ENCODE results near the gene IL36B. TPM values are rescaled to one million over a fixed set of nuclear protein-coding genes. Genes with fewer than 3 reads are reported as not detected.

Gene IL36B
- polyA plus RNA-seq, 1 of the 3 experiments (the other 2 are of a cell fraction), result not detected

DNA sequence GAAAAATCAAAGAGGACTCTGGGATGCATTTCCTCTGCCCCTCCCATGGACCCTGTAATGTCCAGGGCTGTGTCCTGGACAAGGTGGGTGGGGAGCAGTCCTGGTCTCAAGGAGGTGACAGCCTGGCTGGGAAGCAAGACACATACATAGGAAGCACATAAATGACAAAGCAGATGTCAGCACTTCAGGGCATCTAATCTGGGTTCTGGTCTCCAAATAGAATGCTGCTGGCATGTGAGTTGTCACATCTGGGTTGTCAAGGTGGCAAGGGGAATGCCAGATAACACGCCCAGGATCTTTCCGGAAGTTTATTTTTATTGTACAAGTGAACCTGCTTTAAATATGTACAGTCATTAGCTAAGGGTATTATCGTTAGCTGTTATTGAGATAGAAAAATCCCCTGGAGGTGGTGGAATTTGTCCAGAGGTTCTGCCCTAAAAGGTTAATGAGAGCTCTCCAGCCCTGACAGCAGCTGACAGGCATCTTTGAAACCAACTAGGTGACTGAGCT lies 20.7 kb upstream of the IL36B start:
- Histone ChIP-seq H3K4me3 (ENCODE audit: low read depth in 2 of 2, low read length in 1 of 2) (no peak overlapping the region), H3K27ac (ENCODE audit: low read depth in 2 of 2, low read length in 1 of 2) (no peak overlapping the region), H3F3A (replicated peaks; ENCODE audit: insufficient read depth) (no peaks in the 10 kb centered on the region), H3K9ac (no peak overlapping the region), H3K36me3 (replicated peaks in 1 of 2; ENCODE audit: control insufficient read depth in 1 of 2, insufficient read depth in 2 of 2, low read length in 1 of 2) (no peaks in the 10 kb centered on the region), H4K20me1 (ENCODE audit: insufficient read depth) (no peaks in the 10 kb centered on the region), H3K9me2 (no peaks in the 10 kb centered on the region), H3K4me1 (ENCODE audit: control insufficient read depth in 1 of 2, insufficient read depth in 2 of 2, low read depth in 1 of 2, low read length in 1 of 2) (no peaks in the 10 kb centered on the region), H3K27me3 (ENCODE audit: insufficient read depth) (no peaks in the 10 kb centered on the region; the same call in 1 of the 2 replicates), H2AFZ (ENCODE audit: low read depth) (no peak overlapping the region), H3K4me2 (no peak overlapping the region), H3K9me3 (no peaks in the 10 kb centered on the region), H3K79me2 (ENCODE audit: insufficient read depth) (no peaks in the 10 kb centered on the region)
- TF ChIP-seq MEF2A (IDR thresholded peaks at IDR 0.05; ENCODE audit: borderline replicate concordance, low read depth) (no peak), RCOR1 (IDR thresholded peaks at IDR 0.05; ENCODE audit: low read length) (no peak), POLR2AphosphoS5 (IDR thresholded peaks at IDR 0.05; ENCODE audit: low read depth, low read length) (no peak), CHD2 (IDR thresholded peaks at IDR 0.05; ENCODE audit: low read length, partially characterized antibody) (no peak)
- TF ChIP-seq, protein P1, sequence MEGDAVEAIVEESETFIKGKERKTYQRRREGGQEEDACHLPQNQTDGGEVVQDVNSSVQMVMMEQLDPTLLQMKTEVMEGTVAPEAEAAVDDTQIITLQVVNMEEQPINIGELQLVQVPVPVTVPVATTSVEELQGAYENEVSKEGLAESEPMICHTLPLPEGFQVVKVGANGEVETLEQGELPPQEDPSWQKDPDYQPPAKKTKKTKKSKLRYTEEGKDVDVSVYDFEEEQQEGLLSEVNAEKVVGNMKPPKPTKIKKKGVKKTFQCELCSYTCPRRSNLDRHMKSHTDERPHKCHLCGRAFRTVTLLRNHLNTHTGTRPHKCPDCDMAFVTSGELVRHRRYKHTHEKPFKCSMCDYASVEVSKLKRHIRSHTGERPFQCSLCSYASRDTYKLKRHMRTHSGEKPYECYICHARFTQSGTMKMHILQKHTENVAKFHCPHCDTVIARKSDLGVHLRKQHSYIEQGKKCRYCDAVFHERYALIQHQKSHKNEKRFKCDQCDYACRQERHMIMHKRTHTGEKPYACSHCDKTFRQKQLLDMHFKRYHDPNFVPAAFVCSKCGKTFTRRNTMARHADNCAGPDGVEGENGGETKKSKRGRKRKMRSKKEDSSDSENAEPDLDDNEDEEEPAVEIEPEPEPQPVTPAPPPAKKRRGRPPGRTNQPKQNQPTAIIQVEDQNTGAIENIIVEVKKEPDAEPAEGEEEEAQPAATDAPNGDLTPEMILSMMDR (IDR thresholded peaks at IDR 0.05), result no peak
- TF ChIP-seq, protein P2, sequence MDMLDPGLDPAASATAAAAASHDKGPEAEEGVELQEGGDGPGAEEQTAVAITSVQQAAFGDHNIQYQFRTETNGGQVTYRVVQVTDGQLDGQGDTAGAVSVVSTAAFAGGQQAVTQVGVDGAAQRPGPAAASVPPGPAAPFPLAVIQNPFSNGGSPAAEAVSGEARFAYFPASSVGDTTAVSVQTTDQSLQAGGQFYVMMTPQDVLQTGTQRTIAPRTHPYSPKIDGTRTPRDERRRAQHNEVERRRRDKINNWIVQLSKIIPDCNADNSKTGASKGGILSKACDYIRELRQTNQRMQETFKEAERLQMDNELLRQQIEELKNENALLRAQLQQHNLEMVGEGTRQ (IDR thresholded peaks at IDR 0.05; ENCODE audit: borderline replicate concordance, low read depth, low read length), result no peak
- TF ChIP-seq, protein P3, sequence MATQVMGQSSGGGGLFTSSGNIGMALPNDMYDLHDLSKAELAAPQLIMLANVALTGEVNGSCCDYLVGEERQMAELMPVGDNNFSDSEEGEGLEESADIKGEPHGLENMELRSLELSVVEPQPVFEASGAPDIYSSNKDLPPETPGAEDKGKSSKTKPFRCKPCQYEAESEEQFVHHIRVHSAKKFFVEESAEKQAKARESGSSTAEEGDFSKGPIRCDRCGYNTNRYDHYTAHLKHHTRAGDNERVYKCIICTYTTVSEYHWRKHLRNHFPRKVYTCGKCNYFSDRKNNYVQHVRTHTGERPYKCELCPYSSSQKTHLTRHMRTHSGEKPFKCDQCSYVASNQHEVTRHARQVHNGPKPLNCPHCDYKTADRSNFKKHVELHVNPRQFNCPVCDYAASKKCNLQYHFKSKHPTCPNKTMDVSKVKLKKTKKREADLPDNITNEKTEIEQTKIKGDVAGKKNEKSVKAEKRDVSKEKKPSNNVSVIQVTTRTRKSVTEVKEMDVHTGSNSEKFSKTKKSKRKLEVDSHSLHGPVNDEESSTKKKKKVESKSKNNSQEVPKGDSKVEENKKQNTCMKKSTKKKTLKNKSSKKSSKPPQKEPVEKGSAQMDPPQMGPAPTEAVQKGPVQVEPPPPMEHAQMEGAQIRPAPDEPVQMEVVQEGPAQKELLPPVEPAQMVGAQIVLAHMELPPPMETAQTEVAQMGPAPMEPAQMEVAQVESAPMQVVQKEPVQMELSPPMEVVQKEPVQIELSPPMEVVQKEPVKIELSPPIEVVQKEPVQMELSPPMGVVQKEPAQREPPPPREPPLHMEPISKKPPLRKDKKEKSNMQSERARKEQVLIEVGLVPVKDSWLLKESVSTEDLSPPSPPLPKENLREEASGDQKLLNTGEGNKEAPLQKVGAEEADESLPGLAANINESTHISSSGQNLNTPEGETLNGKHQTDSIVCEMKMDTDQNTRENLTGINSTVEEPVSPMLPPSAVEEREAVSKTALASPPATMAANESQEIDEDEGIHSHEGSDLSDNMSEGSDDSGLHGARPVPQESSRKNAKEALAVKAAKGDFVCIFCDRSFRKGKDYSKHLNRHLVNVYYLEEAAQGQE (IDR thresholded peaks at IDR 0.05; ENCODE audit: low read depth, low read length), result no peak
- 29% methylated on average over 2 of the region's 3 CpGs for WGBS (ENCODE audit: low lambda C conversion rate)
- ChIA-PET POLR2A (no interaction called here), CTCF (interaction anchor here (1.1 kb wide), 1 partner anchor 64 kb away, joined by 5 read pairs; no protein-coding TSS in a partner anchor)
- DNase-seq, result no peak

DNA sequence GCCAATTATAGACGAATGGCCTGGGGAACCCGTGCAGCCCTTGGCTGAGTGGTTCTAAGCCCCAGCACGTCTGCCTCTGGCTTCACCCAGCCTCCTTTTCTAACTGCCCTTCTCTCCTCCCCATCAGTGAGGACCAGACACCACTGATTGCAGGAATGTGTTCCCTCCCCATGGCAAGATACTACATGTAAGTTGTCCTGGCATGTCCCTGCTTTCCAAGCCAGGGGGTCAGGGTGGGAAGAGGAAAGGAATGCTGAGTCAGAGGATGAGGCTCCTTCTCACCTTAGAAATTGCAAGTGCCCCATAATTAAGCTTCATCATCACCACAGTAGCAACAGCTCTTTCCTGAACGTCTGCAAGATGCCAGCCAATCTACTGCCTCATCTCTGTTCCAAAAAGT lies 19.9 kb upstream of the IL36B start:
- POLR2A ChIA-PET, result no interaction called here
- no peaks in the 10 kb centered on the region for H4K20me1 ChIP-seq (ENCODE audit: insufficient read depth)
- H3K9me2 ChIP-seq, result no peaks in the 10 kb centered on the region
- WGBS (ENCODE audit: low lambda C conversion rate), result 0% methylated on average over 4 of the region's 4 CpGs
- DNase-seq, result no peak
- no peak overlapping the region for H2AFZ ChIP-seq (ENCODE audit: low read depth)
- no peak overlapping the region for H3K9ac ChIP-seq
- no peaks in the 10 kb centered on the region for H3K36me3 ChIP-seq (replicated peaks in 1 of 2; ENCODE audit: control insufficient read depth in 1 of 2, insufficient read depth in 2 of 2, low read length in 1 of 2)
- no peak overlapping the region for H3K4me2 ChIP-seq
- no peaks in the 10 kb centered on the region; the same call in 1 of the 2 replicates for H3K27me3 ChIP-seq (ENCODE audit: insufficient read depth)
- H3K27ac ChIP-seq (ENCODE audit: low read depth in 2 of 2, low read length in 1 of 2), result no peak overlapping the region
- no peaks in the 10 kb centered on the region for H3K9me3 ChIP-seq
- H3K79me2 ChIP-seq (ENCODE audit: insufficient read depth), result no peaks in the 10 kb centered on the region
- no peaks in the 10 kb centered on the region for H3K4me1 ChIP-seq (ENCODE audit: control insufficient read depth in 1 of 2, insufficient read depth in 2 of 2, low read depth in 1 of 2, low read length in 1 of 2)
- CTCF ChIA-PET, result no interaction called here
- no peaks in the 10 kb centered on the region for H3F3A ChIP-seq (replicated peaks; ENCODE audit: insufficient read depth)
- no peak overlapping the region for H3K4me3 ChIP-seq (ENCODE audit: low read depth in 2 of 2, low read length in 1 of 2)
- no peak for TF ChIP-seq MEF2A (IDR thresholded peaks at IDR 0.05; ENCODE audit: borderline replicate concordance, low read depth)
- TF ChIP-seq, protein P1 (IDR thresholded peaks at IDR 0.05), result no peak
- no peak for TF ChIP-seq SMC3 (IDR thresholded peaks at IDR 0.05; ENCODE audit: low read depth, low read length)
- TF ChIP-seq, protein P3 (IDR thresholded peaks at IDR 0.05; ENCODE audit: low read depth, low read length), result no peak
- TF ChIP-seq CHD2 (IDR thresholded peaks at IDR 0.05; ENCODE audit: low read length, partially characterized antibody), result no peak
- TF ChIP-seq EP300 (IDR thresholded peaks at IDR 0.05; ENCODE audit: borderline replicate concordance in 1 of 2, low read depth in 1 of 2, low read length in 1 of 2), result no peak
- no peak for TF ChIP-seq FOXJ3 (CRISPR knock-in tag; IDR thresholded peaks at IDR 0.05)
- no peak for TF ChIP-seq MXI1 (IDR thresholded peaks at IDR 0.05; ENCODE audit: low read depth, low read length)
- TF ChIP-seq RAD21 (IDR thresholded peaks at IDR 0.05; ENCODE audit: low read length), result no peak
- TF ChIP-seq ELF1 (IDR thresholded peaks at IDR 0.05), result no peak
